ENCODE results near the gene TNRC6C.

The TNRC6C gene, protein sequence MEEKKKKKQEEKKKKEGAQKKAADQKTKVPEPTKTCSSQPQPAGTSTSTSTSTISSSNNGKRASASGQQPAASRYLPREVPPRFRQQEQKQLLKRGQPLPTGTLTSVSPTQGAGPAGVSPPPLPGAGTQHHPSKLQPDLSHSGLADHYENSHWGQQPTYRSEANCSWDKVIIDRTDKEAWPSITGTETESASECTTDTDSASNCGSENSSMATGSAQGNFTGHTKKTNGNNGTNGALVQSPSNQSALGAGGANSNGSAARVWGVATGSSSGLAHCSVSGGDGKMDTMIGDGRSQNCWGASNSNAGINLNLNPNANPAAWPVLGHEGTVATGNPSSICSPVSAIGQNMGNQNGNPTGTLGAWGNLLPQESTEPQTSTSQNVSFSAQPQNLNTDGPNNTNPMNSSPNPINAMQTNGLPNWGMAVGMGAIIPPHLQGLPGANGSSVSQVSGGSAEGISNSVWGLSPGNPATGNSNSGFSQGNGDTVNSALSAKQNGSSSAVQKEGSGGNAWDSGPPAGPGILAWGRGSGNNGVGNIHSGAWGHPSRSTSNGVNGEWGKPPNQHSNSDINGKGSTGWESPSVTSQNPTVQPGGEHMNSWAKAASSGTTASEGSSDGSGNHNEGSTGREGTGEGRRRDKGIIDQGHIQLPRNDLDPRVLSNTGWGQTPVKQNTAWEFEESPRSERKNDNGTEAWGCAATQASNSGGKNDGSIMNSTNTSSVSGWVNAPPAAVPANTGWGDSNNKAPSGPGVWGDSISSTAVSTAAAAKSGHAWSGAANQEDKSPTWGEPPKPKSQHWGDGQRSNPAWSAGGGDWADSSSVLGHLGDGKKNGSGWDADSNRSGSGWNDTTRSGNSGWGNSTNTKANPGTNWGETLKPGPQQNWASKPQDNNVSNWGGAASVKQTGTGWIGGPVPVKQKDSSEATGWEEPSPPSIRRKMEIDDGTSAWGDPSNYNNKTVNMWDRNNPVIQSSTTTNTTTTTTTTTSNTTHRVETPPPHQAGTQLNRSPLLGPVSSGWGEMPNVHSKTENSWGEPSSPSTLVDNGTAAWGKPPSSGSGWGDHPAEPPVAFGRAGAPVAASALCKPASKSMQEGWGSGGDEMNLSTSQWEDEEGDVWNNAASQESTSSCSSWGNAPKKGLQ (N-terminal part only)

DNA sequence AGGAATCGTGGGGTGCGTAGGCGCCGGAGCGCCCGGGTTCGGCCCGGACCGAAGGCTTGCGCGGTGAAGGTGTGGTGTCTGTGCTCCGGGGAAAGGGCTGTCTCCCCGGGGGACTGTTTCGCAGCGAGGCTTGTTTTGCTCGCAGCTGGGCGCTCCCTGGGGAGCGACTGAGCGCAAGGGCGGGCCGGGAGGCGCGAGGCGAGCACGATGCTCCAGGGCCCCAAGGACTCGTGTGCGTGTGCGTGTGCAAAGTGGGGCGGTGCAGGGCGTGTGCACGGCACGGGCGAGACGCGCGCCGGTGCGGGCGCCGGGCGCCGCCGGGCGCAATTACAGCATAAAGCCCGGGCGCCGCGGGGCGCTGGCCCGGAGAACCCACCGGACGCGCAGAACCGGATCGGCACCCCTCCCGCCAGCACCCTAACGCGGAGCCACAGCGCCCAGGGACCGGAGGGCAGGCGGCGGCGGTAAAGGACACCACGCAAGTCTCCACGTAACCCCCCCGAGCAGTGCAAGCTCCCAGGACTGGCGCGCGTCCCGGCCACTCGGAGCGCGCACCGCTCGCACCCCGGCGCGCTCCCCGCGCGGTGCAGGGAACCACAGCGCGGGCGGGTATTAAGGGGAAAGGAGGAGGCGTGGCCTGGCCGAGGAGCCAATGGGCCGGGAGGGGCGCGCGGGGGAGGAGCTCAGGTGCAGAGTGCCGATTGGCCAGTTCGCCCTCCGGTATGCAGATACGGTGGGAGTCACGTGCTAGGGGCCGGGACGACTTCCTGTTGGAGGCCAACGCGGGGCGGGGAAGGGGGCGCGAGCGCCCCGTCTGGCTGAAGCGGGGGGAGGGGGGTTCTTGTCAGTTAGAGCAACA, at the start of gene TNRC6C:
Gene TNRC6C (plus strand): TSS at position 847 of the 859 bp plus-strand sequence. CDS start 45,504 bp downstream, outside the sequence.
- DNase-seq (ENCODE audit: low read depth), result peak; percentile 99

DNA sequence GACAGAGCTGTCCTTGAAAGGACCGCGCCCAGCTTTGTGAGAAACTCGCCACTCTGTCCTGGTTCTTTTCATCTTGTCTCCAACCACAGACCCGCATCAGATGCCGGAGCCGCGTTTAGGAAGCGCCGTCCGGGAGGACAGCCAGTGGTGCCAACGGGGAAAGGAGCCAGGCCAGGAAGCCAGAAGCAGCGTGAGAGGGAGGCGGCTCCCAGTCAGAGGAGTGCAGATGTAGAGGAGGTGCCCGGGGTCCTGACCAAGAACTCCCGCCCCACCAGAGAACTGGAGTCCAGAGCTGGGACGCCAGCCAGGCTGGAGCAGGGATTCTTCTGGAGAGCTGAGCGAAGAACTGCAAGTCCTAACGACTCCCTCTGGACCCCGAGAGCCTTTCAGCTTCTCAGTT, 49.3 kb upstream of the TNRC6C start:
- no peak for DNase-seq (ENCODE audit: low read depth)

DNA sequence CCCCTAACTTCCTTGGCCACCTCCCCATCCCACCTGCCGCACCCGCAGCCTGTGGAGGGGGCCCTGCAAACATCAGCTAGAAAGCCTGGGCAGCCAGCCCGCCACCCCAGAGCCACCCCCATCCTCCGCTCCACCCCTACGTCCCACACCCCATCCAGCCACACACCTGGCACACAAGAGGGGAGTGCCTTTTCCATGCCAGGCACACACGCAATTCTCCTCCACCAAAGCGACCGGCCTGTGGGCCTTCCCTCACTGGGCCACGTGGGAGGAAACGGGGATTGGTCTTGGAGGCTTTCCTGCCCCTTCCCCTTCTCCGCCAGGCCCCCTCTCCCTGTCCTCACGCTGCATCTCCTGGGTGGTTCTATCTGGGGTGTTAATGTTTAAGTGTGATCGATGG, 48.7 kb upstream of the TNRC6C start:
- DNase-seq (ENCODE audit: low read depth), result no peak

DNA sequence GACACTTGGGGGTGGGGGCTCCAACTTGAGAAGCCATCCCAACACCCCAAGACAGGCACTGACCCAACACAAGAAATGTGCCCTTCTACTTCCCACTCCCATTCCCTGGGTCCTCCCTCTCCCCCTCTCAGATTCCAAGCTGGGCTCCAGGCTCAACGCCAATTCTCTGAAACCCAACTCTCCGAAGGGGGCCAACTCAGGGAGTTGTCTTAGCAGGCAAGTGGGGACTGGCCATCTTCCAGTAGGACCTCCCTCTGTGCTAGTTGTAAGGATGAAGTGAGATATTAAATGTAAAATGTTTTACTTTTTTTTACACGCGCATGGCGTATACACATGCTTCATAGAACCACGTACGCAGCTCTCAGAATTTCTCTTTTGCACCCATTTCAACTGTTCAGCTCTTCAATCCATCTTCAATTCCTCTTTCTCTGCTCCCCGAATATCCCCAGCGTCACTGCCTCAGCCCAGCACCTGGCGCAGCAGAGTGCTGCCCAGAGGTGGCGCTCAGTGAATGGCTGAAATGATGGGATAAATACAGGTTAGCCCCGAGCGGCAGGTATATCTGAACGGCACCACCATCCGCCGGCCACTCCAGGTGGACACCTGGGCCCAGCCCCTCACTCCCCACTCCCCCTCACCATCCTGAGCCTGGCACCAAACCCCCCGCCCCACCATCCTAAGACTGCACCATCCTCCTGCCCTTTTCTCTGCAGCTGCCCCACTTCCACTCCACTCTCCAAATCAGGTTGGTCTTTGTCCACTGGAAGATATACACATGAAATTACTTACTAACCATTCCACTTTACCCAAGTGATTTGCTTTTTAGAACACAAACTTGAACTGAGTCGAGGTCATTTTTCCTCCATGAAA, 43.9 kb upstream of the TNRC6C start:
- no peak for DNase-seq (ENCODE audit: low read depth)

DNA sequence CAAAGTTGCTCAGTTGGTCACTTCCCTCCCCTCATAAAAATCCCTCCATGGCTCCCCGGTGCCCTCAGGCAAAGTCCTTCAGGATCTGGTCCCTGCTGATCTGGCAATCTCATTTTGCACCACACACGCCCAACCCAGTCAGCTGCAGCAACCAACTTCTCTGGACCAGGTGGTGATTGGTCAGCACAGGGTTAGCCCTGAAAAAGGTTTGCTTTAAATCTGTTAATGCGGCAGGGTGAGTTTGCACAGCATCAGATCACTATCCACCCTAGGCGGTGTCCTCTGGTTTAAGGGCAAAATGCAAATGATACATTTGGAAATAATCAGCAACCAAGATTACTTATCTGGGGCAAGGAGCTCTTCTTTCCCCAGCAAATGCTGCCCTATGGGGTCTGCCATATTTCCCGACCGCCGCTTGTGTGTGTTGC, 42.9 kb upstream of the TNRC6C start:
- no peak for DNase-seq (ENCODE audit: low read depth)

DNA sequence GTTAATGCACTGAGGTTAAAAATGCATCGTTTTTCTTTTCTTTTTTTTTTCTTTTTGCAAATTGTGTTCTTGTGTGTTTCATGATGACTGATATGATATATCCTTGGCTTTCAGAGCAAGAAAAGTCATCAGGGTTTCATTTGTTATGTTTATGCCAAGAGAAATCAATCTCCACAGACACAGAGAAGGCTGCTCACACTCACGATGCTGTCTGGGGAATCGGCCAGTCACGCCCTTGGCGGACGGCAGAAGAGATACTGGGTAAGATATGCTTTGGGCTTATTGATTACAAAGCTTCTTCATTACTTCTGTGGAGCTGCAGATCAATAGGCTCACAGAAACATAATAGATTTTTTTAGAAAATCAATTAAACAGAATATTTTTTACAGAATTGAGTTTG, 42.2 kb upstream of the TNRC6C start:
- DNase-seq (ENCODE audit: low read depth), result no peak

DNA sequence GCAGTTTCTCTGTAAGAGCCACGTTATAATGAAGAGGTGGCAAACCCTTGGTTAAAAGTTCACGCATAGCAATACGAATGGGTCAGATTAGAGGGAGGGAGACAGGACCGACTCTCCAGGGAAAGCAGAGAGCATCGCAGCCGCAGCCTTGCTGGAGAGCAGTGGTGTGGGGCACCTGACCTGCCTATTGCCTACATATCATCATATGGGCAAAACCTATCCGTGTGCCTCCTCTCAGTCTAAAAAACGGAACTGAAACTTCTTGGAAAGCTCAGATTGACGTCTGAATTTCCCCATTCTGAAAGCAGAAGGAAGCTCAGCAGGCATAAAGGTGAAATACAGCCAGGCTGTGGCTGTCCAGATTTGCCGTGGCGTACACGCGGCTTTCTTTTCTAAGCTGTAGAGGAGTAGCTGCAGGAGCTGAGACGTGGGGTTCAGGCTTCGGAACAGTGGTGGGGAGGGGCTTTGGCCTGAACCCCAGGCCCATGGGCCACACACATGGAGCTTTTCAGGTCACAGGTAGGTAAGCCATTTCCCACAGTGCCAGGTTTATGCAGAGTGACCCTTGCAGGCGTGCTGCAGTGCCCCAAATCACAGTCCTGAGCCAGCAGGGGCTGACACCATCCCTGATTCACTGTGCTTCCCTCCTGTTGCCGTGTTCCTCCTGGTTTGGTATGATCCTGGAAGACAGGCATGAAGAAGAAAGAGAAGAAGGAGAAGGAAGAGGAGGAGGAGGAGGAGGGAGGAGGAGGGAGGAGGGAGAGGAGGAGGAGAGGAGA, 41.6 kb upstream of the TNRC6C start:
- no peak for DNase-seq (ENCODE audit: low read depth)

DNA sequence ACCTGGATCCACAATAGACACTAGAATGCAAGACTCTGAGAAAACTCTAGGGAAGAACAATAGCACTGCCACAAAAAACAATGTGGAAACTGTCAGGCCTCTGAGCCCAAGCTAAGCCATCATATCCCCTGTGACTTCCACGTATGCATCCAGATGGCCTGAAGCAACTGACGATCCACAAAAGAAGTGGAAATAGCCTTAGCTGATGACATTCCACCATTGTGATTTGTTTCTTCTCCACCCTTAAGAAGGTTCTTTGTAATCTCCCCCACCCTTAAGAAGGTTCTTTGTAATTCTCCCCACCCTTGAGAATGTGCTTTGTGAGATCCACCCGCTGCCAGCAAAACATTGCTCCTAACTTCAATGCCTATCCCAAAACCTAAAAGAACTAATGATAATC, 39.2 kb upstream of the TNRC6C start:
- no peak for DNase-seq (ENCODE audit: low read depth)

DNA sequence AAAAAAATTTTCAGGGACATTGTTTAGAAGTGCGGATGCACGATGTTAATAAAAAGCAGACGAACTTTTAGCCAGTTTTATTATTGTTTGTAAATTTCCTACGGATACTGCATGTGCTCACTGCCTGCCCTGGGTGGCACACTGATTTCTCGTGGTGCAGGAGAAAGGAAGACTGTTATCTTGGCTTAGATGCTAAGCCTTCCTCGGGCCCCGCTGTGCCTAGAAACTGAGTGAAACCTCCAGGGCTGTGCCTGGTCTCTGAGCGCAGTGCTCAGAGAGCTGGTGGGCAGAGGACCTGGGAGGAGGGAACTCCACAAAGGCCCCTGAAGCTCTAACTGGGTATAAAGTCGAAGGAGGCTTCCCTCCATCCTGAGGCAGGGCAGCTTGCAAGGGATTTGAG, 35.4 kb upstream of the TNRC6C start:
- DNase-seq (ENCODE audit: low read depth), result no peak

DNA sequence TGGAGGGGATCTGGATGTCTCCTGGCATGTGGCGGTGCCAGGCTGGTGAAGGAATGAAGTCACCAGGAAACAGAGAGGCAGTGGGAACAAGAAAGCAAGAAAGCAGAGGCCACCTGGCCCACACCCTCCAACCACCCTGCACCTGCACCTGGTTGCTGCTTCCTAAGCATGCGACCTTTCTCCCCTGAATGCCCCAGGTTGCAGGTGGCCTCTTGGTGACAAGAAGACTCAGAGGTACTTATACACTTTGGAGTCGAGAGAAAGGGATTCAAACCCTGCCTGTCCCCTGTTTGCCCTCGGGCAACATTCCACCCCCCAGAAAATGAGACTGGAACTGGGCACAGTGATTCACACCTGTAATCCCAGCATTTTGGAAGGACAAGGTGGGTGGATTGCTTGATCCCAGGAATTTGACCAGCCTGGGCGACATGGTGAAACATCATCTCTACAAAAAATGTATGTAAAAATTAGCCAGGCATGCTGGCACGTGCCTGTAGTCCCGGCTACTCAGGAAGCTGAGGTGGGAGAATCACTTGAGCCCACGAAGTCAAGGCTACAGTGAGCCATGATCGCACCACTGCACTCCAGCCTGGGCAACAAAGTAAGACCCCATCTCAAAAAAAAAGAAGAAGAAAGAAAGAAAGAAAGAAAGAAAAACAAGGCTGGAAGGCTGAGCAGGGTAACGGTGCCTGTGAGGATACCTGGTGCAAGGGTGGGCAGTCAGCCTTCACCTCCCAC, 34.6 kb upstream of the TNRC6C start:
- DNase-seq (ENCODE audit: low read depth), result no peak

DNA sequence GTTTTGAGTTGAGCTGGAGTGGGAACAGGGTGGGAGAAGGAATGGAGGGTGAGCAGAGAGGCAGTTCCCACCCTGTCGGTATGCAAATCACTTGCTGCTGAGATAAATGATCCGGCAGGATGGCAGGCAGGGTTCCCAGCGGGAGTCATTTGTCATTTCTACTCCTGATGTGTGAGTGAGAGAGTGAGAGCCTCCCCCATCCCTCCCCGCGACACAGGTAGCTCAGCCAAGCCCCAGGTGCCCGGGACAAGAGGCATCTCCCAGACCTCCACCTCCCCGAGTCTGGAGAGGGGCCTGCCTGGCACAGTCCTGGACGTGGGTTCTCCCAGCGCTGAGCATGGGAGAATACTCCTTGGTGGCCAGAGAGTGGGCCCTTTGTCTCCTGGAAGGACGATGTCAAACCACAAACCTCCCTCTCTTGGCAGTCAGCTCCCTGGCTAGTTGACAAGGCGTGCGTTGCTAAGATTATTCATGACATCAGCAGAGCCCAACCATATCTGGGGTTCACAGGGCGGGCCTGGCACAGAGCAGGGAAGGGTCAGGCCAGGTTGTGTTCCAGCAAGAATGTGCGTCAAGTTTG, 33.7 kb upstream of the TNRC6C start:
- no peak for DNase-seq (ENCODE audit: low read depth)

DNA sequence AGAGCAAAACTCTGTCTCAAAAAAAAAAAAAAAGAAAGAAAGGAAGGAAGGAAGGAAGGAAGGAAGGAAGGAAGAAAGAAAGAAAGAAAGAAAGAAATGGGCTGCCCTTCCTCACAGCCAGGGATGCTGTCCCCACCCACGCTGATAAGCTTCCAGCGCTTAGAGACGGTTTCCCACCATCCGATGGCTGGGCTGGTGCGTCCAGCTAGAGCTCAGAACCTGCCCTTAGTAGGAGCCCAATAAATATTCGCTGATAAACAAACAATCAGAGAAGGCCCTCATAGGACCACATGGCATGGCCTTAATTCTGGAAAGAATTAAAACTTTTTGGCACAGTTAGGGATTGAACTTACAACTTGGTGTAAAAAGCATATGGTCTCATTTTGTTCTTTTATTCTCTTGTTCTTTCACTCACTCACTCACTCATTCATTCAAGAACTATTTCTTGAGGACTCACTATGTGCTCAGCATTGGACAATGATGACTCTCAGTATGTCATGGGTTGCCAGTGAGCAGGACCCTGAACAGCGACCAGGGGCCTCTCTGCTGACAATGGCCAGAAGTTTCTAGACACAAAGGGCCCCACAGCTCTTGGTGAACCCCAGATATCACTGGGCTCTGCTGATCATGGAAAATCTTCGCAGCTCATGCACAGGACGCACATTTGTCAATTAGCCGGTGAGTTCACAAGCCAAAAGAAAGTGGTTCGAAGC, 32.5 kb upstream of the TNRC6C start:
- DNase-seq (ENCODE audit: low read depth), result no peak

DNA sequence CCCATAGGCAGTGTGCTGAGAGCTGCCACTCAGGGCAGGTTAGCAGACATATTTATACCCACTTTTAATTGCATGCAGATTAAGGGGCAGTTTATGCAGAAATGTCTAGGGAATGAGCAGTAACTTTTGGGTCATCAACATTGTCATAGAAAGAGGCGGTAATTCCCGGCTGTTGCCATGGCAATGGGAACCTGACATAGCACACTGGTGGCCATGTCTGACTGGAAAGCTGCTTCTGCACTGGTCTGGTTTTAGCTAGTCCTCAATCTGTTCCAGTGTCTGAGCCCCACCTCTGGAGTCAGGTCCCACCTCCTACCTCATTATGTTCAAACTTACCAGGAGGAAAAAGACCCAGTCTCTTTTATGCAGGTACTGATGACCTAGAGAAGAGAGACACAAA, 31.5 kb upstream of the TNRC6C start:
- DNase-seq (ENCODE audit: low read depth), result no peak

DNA sequence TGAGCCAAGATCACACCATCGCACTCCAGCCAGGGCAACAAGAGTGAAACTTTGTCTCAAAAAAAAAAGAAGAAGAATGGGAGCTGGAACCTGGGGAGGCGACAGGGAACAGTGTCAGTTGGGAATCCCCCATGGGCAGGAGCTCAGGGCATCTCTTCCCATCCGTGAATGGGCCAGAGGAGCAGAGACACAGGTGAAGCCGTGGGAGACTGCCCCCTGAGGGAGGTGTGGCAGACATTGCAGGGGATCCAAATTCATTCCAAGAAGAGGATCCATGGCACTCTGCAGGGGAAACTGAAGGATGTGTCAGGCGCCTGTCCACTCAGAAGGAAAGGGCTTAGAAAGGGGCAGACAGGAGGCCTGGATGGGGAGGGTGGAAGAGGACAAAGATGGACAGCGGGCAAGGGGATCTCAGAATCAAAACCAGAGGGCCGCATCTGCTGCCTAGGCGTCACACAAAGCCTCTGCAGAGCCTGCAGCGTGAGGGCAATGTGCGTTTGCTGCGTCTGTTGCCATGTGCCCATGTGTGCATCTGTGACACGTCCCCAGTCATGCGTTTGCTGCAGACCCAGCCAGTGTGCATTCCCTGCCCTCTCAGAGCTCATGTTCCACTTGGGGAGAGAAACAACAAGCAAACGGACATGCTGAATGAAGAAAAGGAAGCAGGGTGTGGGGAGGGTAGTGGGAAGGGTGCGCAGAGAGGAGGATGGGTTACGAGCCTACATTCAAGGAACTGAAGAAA, 30.6 kb upstream of the TNRC6C start:
- no peak for DNase-seq (ENCODE audit: low read depth)

DNA sequence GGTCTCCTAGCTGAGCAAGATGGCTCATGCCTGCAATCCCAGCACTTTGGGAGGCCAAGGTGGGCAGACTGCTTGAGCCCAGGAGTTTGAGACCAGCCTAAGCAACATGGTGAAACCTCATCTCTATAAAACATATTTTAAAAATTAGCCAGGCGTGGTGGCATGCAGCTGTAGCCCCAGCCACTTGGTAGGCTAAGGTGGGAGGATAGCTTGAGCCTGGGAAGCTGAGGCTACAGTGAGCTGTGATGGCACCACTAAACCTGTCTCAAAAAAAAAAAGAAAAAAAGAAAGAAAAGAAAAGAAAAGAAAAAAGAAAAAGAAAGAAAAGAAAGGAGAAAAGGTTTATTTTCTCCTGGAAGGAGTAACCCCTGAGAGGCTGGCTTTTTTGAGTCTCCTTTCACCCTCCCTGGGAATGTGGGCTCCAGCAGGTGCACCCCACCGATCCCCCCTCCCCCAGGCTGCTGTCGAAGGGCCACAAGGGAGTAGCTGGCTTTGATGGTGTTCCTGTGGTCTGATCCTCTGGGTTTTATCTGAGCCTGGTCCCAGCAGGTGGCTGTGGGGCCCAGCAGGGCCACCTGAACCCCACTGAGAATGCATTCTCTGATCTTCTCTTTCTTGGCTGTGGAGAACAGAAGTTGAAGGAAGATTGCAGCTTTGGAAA, 29.9 kb upstream of the TNRC6C start:
- no peak for DNase-seq (ENCODE audit: low read depth)

DNA sequence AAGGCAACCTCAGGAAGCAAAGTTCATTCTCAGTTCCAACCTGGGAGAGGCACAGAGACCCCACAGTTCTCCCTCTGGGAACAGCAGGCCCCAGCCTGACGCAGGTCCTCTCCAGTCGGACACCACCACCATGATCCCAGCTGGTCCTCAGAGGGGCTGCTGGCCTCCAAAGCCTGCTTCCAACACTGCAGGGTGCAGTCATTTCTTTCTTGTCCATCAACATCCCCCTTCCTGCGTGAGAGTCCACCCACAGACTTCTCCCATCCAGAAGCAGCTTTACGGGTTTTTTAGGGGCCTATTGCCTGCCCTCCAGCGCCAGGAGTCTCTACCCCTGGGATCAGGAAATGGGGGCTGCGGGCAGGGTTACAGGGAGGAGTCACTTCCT, 29.3 kb upstream of the TNRC6C start:
- no peak for DNase-seq (ENCODE audit: low read depth)

DNA sequence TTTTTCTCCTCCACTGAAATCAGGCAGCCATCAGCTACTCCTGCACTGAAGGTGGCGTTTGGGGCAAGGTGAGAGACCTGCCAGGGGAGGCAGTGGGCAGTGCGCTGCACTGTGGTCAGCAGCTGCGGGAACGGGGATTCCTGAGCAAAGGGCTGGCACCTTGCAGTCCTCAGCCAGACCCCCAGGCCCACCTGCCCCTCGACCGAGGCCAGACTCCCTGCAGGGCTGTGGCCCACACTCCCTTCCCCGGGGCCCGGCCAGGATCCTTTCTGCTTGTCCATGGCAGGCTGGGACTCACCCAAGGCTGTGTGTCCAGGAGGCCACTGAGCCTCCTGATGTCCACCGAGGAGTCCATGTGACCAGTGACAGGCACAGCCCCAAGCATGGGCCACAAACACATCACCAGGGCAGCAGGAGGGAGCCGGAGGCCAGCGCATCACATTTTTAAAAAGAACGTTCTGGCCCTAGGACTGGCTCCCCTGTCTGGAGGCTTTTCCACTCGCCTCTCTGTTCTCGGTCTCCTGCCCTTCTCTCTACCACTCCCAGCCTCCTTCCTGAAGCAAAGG, 28.5 kb upstream of the TNRC6C start:
- DNase-seq (ENCODE audit: low read depth), result no peak
